Stimulated activated CD4-positive, alpha-beta T cell treated with anti-CD3 and anti-CD28 coated beads, Interleukin-2, amount 100 ng/mL, for 4 hours (primary cell): Measurements from ENCODE around the gene ALG1.
A peak's percentile ranks its signal among the peaks of the same experiment; 100 is the strongest.
"Not testable (repeated sequence)": the region's sequence is repeated elsewhere in the genome, so short reads cannot be mapped to it uniquely, and the experiment has no call there.

ENCODE experiments used
- DNase-seq: peaks from one replicate; pipeline ENCODE4 v3.0.0-alpha.2; 2020; ENCODE audit warnings: low read depth

ALG1 gene

DNA sequence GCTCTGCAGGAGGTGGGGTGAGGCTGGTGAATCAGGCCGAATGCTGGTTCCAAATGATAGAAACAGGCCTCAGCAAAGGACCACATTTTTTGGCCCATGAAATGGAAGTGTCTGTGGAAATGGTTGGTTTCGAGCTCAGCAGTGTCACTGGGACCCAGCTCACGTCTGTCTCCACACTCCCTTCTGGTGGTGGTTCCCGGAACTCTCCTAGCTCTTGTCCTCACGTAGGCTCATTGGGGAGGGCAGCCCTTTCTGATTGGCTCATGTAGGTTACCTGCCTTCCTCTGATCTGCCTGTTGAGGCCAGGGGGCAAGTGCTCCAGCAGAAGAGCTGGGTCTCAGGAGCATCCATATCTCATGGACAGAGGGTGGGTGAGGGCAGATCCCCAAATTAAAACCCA is 4.0 kb downstream of the ALG1 start:
- DNase-seq = no peak

DNA sequence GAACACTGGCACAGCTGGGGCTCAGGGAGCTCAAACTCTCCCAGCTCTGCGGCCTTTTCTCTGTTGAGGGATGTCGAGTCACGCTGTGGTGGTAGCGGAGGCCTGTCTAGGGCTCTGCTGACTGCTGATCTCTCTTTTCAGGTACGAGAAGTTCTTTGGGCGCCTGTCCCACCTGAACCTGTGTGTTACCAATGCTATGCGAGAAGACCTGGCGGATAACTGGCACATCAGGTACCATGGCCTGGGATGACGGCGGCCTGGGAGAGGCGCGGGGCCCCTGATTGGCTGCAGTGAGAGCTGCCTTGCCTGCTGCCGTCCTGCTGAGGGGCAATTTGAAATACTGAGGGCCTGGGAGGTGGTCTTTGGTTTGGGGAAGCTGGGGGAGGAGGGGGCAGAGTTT is 5.7 kb downstream of the ALG1 start:
- DNase-seq = no peak

DNA sequence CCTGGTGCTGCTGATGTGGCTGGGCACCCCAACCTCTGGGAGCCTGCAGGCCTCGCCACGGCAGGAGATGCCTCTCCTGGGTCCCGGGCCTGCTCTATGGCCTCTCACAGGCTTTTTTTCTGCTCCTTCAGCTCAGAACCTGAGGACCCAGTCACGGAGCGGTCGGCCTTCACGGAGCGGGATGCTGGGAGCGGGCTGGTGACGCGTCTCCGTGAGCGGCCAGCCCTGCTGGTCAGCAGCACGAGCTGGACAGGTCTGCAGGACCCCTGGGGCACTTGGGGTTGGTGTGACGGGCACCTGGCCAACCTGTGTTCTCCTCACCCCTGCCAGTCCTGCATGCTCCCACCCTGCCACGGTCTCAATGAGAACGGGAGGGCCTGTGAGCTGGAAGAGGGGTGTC is 7.0 kb downstream of the ALG1 start:
- DNase-seq = no peak

DNA sequence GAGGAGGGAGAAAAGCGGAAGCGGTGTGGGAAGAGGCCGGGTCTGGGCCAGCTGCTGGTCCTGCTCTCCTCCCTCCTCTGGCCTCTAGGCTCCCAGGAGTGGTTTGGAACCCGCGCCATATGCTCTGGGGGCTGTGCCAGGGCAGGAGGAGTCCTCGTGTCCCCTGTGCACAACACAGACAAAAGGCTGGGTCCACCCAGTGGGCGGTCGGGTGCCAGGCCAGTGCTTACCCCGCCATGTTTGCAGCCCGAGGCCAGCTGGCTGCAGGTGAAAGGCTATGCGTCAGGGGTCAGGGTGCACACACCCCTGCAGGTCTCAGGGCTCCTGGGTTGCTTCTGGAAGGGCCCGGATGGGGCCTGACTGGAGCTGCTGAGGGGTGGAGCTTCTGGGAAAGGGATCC is 8.8 kb downstream of the ALG1 start:
- not testable (repeated sequence) for DNase-seq

DNA sequence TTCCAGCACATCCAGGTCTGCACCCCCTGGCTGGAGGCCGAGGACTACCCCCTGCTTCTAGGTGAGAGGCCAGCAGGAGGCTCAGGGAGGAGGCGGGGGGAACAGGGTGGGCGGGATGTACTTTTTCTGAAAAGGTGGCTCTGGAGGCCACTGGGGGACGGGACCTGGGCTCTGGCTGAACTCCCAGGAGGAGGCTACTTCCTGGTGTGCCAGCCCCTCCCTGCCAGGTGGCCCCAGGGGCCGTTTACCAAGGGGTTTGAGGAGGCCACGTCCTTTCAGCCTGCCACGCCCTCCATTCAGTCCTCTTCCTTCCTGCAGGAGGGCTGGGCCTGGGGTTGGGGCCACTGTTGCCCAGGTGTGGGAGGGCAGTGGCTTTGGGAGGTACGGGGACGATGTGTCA is 9.4 kb downstream of the ALG1 start:
- not testable (repeated sequence) for DNase-seq

DNA sequence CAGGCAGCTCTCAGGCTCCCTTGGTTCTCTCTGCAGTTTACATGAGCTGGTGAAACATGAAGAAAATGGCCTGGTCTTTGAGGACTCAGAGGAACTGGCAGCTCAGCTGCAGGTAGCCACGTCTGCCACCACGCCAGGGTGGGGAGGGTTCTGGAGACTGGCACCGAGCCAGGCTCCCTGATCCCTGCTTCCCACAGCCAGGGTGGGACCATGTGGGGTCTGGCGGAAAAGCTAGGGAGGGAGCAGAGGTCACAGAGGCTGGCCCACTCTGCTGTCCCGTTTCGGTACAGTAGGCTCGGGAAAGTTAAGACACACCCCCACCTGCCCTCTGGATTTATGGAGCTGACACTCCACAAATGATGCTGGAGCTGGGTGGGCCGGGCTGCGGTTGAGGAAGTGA is 12.0 kb downstream of the ALG1 start:
- DNase-seq = not testable (repeated sequence)

DNA sequence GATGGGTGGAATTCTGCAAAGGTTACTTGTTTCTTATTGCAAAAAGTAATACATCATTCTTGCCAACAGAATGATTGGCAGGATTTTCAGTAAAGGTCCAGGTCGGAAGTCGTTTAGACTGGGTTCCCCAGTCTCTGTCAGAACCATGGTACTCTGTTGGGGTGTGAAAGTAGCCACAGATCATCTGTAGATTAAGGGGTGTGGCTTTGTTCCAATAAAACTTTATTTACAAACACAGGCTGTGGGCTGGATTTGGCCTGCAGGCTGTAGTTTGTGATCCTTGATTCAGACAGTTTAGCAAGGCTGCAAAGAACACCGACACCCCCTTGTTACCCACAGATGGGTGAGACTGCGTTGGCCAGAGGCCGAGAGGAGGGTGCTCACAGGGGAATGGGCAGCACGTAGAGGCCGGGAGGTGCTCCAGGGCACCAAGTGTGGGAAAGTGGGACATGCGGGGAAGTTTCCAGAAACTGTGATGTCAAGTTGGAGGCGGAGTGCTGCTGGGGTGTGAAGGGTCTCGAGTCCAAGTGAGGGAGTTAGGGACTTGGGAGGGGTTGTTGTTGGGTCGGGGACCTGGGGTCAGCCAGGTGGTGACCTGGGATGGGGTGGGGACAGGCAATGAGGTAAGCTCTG is 12.6 kb downstream of the ALG1 start:
- DNase-seq = not testable (repeated sequence)

DNA sequence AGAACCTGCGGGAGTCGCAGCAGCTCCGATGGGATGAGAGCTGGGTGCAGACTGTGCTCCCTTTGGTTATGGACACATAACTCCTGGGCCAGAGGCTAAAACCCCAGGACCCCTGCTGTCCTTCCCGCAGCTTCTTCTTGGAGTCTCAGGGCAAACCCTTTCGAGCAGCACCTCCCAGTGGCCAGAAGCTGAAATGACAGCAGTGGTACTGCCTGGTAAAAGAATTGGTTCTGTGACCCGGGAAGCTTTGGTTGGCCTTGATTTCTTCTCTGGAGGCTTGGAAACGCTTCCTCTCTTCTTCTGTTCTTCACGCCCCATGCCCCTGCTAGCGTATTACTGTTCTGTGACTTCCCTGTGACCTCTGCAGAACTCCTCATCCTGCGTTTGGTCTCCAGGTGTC is 13.2 kb downstream of the ALG1 start:
- peak; percentile 9 for DNase-seq

DNA sequence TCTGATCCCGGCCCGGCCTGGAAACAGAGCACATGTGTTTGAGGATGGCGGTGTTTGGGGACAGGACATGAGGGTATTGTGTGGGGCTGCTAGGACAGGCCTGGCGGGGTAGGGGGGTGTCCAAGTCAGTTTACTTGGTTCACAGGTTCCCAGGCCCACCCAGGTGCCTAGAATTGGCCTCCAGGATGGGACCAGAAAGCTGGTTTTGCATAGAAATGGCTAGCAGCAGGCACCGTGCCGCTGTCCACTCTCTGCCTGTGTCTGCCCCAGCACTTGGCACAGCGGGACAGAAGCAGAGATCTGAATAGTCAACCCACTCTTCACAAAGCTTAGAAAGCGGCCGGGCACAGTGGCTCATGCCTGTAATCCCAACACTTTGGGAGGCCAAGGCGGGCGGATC is 14.1 kb downstream of the ALG1 start:
- not testable (repeated sequence) for DNase-seq

DNA sequence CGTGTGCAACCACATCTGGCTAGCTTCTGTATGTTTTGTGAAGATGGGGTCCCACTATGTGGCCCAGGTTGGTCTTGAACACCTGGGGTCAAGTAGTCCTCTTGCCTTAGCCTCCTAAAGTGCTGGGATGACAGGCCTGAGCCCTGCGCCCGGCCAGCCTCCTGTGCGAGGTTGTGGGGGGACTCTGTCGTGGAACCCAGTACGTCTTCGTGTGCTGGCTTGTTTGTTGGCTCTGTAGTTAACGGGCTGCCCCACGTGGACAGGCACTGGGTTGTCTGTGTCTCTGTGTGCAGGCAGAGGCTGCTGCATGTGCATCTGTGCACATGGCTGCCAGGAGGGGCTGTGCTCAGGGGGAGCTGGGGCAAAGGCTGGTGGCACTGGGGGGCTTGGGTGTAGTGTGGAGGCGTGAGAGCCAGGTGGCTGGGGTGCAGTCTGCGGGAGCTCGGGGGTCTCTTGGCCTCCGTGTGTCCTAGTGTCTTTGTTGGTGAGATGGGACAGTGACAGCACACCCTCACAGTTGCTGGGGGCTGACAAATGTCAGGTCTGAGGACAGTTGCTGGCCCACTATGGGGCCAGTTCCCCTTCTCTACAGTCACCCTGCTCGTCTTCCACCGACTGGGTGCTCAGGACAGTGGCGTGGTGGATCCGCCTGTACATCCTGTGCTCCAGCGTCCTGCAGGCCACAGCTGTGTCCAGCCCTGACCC is 16.6 kb downstream of the ALG1 start:
- not testable (repeated sequence) for DNase-seq

DNA sequence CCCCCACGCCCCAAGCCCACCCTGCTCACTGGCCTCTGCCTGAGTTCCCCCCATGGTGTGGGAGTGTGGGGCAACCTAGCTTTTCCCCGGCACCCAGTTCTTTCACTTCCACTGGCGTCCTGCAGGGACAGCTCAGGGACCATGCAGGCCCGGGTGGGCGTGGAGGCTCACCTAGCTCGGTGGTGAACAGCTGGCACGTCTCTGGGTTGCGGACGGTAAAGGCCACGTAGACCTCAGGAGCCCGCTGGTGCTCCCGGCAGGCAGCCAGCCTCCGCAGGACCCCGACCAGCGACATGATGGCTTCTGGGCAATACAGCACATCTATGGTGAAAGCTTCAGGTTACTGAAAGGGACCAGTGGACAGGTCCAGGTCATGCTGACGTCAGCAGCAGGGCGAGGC is 17.3 kb downstream of the ALG1 start:
- not testable (repeated sequence) for DNase-seq

DNA sequence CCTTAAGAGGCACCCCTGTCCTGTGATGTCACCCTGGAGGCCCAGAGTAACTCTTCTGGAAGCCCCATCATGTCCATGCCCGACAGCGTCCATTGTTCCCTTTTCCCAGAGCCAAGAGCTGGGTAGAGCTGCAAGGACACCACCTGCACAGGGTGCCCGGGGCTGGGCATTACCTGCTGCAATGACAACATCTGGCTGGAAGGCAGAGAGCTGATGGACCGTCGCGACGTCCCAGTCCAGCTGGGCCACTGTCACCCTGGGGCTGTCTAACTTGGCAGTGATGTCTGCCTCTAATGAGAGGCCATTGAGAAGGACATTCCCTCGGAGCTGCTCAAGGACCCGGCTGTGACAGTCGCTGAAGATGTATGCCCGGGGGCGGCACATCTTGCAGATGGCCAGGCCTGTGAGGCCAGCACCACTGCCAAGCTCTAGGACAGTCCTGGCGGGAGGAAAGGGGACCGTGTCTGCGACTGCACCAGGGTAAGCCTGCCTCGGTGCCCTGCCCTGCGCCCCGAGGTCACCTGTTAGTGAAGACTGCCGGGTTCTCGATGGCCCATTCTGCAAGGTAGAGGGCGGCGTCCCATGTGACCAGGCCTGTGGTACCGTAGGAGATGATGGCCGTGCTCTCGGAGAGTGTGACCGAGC is 18.4 kb downstream of the ALG1 start:
- DNase-seq = not testable (repeated sequence)

DNA sequence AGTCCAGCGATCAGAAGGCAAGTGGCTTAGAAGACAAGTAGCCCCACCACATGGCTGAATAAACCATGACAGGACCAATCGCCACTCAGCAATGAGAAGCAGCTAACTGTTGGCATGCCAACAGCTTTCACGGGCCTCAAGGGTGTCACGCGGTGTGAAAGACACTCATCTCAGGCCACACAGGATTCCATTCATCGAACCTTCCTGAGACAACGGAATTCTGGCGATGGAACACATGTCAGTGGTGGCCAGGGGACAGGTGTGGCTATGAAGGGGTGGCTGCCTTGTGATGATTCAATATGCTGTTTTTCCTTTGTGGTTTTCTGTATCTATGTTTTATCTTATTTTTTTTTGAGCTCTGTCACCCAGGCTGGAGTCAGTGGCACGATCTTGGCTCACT is 18.9 kb downstream of the ALG1 start:
- not testable (repeated sequence) for DNase-seq

DNA sequence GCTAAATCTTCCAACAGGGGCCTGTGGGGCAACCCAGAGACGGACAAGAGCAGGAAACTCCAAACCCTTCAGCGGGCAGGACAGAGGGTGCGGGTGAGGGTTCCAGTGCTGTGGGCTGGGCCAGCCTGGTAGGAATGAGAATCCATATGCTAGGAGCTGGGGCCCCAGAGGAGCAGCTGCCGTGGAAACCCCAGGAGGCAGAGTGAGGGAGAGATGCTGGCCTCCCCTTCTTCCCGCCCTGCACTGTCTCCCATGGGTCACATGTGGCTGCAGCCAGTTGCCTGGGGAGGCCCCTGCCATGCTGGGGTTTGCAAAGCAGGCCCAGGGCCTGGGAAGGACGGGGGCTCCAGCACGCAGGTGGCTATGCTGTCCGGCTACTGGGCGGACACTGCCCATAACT is 21.4 kb downstream of the ALG1 start:
- DNase-seq = not testable (repeated sequence)

DNA sequence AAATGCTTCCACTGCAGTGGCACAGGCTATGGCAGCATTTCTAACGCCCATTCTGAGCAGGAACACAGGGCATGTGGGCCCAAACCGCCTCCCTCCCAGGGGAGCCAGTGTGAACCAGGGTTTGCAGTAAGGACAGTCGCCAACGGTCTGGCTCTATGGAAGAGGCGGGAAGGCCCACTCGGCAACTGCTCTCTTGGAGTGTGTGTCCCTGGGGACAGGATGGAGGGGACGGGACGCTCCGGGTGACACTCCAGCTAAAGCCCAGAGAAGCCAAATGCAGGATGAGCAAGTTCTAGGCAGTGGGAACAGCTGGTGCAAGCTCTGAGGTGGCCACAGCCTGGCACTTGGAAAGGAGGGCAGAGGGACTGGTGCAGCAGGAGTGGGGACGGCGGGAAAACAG is 22.1 kb downstream of the ALG1 start:
- not testable (repeated sequence) for DNase-seq

DNA sequence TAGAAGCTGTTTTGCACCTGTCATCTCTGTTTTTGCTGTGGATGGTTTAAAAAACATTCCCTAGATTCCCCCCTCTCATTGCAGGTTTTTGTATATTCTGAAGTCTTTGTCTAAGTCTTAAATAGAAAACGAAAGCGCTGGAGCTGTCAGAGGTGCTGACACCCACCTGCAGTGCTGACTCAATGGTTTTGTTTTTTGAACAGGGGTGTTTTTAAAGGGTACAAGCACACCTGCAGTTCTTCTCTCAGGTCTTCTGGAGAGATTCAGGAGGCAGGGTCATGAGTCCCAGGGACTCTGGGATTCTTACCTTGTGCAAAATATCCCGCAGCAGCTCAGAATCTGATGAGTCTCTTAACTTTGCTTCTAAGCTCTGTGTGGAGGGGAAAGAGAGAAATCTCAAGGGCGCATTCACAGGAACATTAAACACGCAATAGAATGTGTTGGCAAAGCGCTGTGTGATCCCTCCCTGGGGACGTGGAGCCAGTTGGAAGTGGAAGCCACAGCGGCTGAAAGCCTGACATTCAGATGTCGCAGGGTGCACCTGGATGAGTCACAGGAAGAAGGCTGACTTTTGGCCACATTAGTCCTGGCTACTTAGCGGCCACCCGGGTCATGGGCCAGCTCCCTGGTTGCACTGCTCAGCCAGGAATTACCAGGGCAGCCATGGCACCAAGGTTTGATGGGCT is 23.6 kb downstream of the ALG1 start:
- DNase-seq = not testable (repeated sequence)

DNA sequence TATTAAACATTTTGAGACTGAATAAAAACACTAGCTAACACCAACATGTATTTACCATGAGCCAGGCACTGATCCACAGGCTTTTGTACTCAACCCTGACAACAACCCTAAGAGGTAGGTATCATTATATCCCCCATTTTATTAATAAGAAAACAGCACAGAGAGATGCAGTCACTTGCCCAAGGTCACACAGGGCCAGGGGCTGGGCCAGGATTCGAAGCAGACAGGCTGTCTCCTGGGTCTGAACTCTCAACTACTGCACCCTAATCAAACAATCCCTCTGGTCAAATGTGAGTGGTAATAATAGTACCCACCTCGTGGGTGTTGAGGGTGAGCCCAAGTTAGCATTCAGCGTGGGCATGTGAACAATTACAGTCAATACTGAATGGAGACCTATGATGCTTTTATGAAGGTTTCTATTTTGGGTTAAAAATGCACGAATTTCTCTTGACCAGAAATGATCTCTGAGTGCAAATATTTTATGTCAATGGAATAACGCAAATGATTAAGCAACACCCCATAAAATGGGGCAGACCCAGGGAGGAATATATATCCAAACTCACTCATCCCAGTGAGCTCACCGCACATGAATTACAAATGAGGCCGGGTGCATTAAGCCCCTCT is 24.9 kb downstream of the ALG1 start:
- not testable (repeated sequence) for DNase-seq

DNA sequence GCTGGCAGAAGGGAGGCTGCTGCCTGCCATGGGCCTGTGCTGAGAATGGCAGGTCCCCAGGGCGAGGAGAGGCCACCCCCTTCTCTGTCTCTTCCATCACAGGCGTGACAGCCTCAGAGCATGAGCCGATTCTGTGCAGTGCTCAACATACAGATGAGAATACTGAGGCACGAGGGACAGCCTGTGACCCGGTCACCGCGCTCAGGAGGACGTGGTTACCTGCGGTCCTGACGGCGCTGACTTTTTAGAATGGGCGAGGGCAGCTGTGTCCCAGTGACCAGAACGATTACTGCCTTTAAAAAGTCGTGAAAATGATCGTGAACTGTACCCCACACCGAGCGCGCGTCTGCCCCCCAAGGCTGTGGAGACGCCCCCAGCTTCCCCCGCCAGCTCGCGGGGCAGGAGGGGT is 25.4 kb downstream of the ALG1 start:
- peak; percentile 19 for DNase-seq

DNA sequence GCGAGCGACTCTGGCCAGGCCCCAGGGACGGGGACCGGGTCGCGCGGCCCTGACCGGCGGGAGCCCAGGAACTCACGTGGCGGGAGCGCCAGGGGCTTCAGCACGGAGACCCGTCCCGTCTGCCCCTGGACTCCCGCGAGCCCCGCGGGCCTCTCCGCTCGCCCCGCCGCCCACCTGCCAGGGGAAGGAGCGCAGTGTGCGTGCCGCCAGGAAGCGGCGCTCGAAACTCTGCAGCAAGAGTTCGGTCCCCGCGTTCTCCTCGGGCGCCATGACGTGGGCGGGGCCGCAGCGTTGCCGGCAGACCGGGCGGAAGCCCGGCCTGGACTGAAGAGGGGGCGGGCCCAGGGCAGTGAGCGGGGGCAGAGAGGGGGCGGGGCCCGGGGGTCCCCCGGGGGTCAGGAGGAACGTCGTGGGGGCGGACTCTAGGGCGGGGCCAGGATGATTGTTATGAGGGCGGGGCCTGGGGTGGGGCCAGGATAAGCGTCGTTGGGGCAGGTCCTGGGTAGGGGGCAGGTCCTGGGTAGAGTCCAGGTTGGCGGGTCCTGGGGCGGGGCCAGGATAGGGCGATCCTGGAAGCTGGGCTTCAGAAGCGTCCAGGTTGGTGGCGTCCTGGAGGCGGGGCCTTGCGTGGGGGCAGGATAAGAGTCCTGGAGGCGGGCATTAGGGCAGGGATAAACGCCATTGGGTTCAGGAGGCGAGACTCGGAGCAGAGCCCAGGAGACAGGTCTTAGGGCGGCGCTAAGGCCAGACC is 26.0 kb downstream of the ALG1 start, which contains the start of gene EEF2KMT:
Gene EEF2KMT, minus strand, starts transcription at position 326 of the 751 bp plus-strand sequence. Its CDS starts 56 bp downstream, at position 270.
- DNase-seq = peak; percentile 86

DNA sequence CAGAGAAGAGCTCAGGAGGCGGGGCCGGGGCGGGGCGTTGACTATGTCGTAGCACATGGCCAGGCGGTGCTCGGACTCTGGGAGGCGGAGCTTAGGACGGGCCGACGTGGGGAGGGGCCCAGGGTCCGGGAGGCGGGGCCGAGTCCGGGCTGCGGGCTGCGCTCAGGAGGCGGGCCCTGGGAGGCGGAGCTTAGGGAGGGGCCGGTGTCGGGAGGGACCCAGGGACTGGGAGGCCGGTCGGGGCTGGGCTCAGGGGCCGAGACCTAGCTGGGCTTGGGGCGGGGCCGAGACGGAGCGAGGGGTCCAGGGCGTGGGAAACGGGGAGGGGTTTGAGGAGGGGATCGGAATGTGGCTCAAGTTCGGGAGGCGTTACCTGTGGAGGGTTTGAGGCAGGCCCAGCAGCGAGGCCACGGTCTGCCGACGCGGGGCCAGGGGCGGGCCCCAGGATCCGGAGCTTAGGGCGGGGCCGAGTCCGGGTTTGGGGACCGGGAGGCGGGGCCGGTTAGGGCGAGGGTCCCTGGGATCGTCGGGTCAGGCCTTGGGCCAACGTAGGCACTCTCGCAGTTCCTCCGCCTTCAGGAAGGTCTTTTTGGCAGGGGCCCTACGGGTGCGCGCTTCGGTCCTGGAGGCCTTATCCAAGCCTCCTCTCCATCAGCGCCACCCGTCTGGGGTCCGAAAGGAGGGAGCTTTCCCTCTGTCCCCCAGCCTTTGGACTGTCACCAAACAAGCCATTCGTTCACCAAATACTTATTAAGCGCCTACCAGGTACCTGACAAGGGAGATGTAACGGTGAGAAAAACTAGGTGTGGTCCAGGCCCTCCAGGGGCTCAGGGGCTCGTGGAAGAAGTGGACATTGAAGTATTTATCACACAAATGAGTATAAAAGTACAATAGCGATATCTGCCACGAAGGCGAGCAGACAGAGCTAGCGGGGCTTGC is 26.8 kb downstream of the ALG1 start:
- peak; percentile 93 for DNase-seq
